DOHH2 (cell line): ENCODE results near the gene MARF1.
"Not testable (repeated sequence)": the region's sequence is repeated elsewhere in the genome, so short reads cannot be mapped to it uniquely, and the experiment has no call there.

ENCODE experiments used
- H3F3A ChIP-seq: fragments of 200-600 bp; sonication (generic), shearing (Covaris generic); 2 replicates; pipeline ENCODE4 v1.6.0; 2016; ENCODE audit warnings: antibody characterized with exemption, mild to moderate bottlenecking; ENCODE audit not compliant: control insufficient read depth, insufficient read depth
- H3K27ac ChIP-seq: fragments of 200-600 bp; sonication (generic); 2 replicates; pipeline ENCODE4 v1.5.1; 2014; ENCODE audit warnings: low read depth, mild to moderate bottlenecking, low read length, moderate library complexity
- H3K27me3 ChIP-seq: fragments of 200-600 bp; sonication (generic); 2 replicates; pipeline ENCODE4 v1.6.1; 2014; ENCODE audit warnings: mild to moderate bottlenecking, low read length, mixed read lengths; ENCODE audit not compliant: control insufficient read depth
- H3K36me3 ChIP-seq: fragments of 200-600 bp; sonication (generic); 2 replicates; pipeline ENCODE4 v1.6.1; 2014; ENCODE audit warnings: mild to moderate bottlenecking, low read length, moderate library complexity, mixed read lengths; ENCODE audit not compliant: control insufficient read depth
- H3K4me1 ChIP-seq: fragments of 200-600 bp; sonication (generic); 2 replicates; pipeline ENCODE4 v1.6.1; 2014; ENCODE audit warnings: mild to moderate bottlenecking, low read length, mixed read lengths; ENCODE audit not compliant: control insufficient read depth
- H3K4me2 ChIP-seq: fragments of 200-600 bp; sonication (generic); 2 replicates; pipeline ENCODE4 v1.6.0; 2014; ENCODE audit warnings: mild to moderate bottlenecking, low read length, moderate library complexity
- H3K4me3 ChIP-seq: fragments of 200-600 bp; sonication (generic); 2 replicates; pipeline ENCODE4 v1.5.1; 2014; ENCODE audit warnings: mild to moderate bottlenecking, low read length, mixed read lengths
- H3K79me2 ChIP-seq: fragments of 200-600 bp; sonication (generic); 2 replicates; pipeline ENCODE4 v1.6.1; 2014; ENCODE audit warnings: mild to moderate bottlenecking, low read length, mixed read lengths; ENCODE audit not compliant: control insufficient read depth
- H3K9me2 ChIP-seq: fragments of 200-600 bp; sonication (generic); replicated peaks from 2 replicates; pipeline ENCODE4 v1.6.1; 2014; ENCODE audit warnings: mild to moderate bottlenecking, low read length, mixed read lengths; ENCODE audit not compliant: control insufficient read depth
- H3K9me3 ChIP-seq: fragments of 200-600 bp; sonication (generic); 2 replicates; pipeline ENCODE4 v1.6.1; 2014; ENCODE audit warnings: antibody characterized with exemption, low read length, mixed read lengths; ENCODE audit not compliant: control insufficient read depth, insufficient read depth
- H4K20me1 ChIP-seq: fragments of 200-600 bp; sonication (generic); 2 replicates; pipeline ENCODE4 v1.6.0; 2014; ENCODE audit warnings: low read depth, mild to moderate bottlenecking, antibody characterized with exemption, low read length, moderate library complexity; ENCODE audit not compliant: control insufficient read depth, insufficient read depth
- EZH2phosphoT487 ChIP-seq: fragments of 200-600 bp; sonication (generic); IDR thresholded peaks from 2 replicates; pipeline ENCODE4 v1.6.1; 2017; ENCODE audit warnings: borderline replicate concordance, mild to moderate bottlenecking, antibody characterized with exemption, low read length, moderate library complexity, mixed read lengths
- TF ChIP-seq, protein P1 (sequence below): fragments of 200-600 bp; sonication (generic); IDR thresholded peaks from one replicate; pipeline ENCODE4 v1.5.1; 2014; ENCODE audit warnings: antibody characterized with exemption, mild to moderate bottlenecking, low read depth, low read length; ENCODE audit not compliant: poor library complexity, severe bottlenecking

Gene MARF1

DNA sequence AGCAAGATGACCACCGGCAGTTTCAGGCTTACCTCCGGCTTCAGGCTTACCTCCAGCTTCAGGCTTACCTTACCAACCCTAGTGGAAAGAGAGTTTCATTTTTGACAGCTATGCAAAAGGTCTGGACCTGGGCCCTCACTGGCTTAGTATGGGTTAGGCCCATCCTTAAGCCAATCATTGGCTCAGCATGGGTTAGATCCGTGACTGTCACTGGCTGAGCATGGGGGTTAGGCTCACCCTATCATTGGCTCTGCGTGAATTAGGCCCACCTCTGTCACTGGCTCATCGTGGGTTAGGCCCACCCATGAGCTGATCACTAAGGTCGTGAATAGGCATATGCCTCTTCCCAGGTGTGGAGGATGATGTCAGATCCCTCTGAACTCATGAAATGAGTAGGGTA is 15.2 kb upstream of the MARF1 start:
- Histone ChIP-seq H3K36me3 (peaks cover 44% of the 10 kb centered on the region), H3K9me2 (no peaks in the 10 kb centered on the region), H3K27ac (peak overlapping the region; percentile 71; the same call in 1 of the 2 replicates), H3K4me2 (peak overlapping the region; percentile 74), H3K4me3 (peak overlapping the region; percentile 8; the same call in 1 of the 2 replicates), H3K27me3 (no peaks in the 10 kb centered on the region), H3K4me1 (peaks cover 32% of the 10 kb centered on the region), H3K9me3 (no peaks in the 10 kb centered on the region), H4K20me1 (0 out of 2 replicates have a peak, but pooled peaks cover 22% of the 10 kb centered on the region), H3K79me2 (peaks cover 91% of the 10 kb centered on the region), H3F3A (peaks cover 7% of the 10 kb centered on the region)
- no peak for TF ChIP-seq EZH2phosphoT487
- TF ChIP-seq, protein P1, sequence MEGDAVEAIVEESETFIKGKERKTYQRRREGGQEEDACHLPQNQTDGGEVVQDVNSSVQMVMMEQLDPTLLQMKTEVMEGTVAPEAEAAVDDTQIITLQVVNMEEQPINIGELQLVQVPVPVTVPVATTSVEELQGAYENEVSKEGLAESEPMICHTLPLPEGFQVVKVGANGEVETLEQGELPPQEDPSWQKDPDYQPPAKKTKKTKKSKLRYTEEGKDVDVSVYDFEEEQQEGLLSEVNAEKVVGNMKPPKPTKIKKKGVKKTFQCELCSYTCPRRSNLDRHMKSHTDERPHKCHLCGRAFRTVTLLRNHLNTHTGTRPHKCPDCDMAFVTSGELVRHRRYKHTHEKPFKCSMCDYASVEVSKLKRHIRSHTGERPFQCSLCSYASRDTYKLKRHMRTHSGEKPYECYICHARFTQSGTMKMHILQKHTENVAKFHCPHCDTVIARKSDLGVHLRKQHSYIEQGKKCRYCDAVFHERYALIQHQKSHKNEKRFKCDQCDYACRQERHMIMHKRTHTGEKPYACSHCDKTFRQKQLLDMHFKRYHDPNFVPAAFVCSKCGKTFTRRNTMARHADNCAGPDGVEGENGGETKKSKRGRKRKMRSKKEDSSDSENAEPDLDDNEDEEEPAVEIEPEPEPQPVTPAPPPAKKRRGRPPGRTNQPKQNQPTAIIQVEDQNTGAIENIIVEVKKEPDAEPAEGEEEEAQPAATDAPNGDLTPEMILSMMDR, result no peak

DNA sequence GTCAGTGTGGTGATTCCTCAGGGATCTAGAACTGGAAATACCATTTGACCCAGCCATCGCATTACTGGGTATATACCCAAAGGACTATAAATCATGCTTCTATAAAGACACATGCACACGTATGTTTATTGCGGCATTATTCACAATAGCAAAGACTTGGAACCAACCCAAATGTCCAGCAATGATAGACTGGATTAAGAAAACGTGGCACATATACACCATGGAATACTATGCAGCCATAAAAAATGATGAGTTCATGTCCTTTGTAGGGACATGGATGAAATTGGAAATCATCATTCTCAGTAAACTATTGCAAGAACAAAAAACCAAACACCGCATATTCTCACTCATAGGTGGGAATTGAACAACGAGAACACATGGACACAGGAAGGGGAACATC is 12.6 kb upstream of the MARF1 start:
- H3K4me3 ChIP-seq, H3K4me2 ChIP-seq, H3K9me2 ChIP-seq, H3F3A ChIP-seq, H3K27me3 ChIP-seq, H3K9me3 ChIP-seq, H3K27ac ChIP-seq: not testable (repeated sequence)
- Histone ChIP-seq H3K4me1 (peaks cover 46% of the 10 kb centered on the region), H4K20me1 (0 out of 2 replicates have a peak, but pooled peaks cover 21% of the 10 kb centered on the region), H3K36me3 (peaks cover 43% of the 10 kb centered on the region), H3K79me2 (peaks cover 94% of the 10 kb centered on the region)

DNA sequence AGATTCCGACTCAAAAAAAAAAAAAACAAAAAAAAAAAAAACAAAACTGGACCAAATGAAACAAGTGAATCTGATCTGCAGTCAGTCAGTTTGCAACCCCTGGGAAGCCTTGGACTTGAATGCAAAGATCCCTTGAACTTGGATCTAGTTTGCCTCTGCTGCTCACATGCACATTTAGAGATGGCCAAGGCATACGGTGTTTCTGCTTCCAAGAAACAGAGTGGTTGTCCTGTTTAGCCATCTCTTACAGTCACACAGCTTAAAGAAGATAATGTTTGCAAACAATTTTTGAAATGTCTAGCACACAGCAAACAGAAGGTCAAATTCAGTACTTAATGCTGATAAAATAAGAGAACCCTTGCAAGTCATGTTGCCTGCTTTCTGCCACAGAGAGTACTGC is 11.6 kb upstream of the MARF1 start:
- Histone ChIP-seq H3K4me2 (no peak overlapping the region), H3K4me1 (peaks cover 47% of the 10 kb centered on the region), H3K9me3 (no peaks in the 10 kb centered on the region), H3K27me3 (no peaks in the 10 kb centered on the region), H3K9me2 (no peaks in the 10 kb centered on the region), H3K27ac (no peak overlapping the region), H3F3A (peaks cover 7% of the 10 kb centered on the region), H4K20me1 (0 out of 2 replicates have a peak, but pooled peaks cover 15% of the 10 kb centered on the region), H3K36me3 (peaks cover 41% of the 10 kb centered on the region), H3K79me2 (peaks cover 91% of the 10 kb centered on the region), H3K4me3 (no peak overlapping the region)
- TF ChIP-seq, protein P1, result no peak
- no peak for TF ChIP-seq EZH2phosphoT487

DNA sequence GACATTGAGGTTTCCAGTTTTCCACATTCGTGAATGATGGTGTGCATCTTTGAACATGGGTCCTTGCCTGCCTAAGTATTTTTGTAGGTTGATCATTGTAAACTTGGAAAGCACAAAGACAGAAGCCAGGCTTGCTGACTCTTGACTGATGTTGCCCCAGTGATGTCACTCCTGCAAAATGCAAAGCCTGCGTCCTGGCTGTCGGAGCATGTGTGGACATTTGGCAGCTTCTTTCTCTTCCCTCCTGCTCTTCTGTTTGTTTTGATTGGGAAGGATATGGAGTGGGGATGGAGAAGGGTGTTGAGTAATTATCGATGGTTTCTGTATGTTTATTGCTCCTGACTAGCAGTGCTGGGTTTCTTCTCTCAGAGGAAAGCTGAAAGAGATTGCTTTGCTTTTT is 10.3 kb upstream of the MARF1 start:
- TF ChIP-seq EZH2phosphoT487, result no peak
- TF ChIP-seq, protein P1, result no peak
- Histone ChIP-seq H3K9me2 (no peaks in the 10 kb centered on the region), H3K4me1 (peaks cover 39% of the 10 kb centered on the region), H3K27ac (no peak overlapping the region), H4K20me1 (0 out of 2 replicates have a peak, but pooled peaks cover 12% of the 10 kb centered on the region), H3K79me2 (peaks cover 79% of the 10 kb centered on the region), H3K4me3 (no peak overlapping the region), H3K9me3 (no peaks in the 10 kb centered on the region), H3K36me3 (peaks cover 39% of the 10 kb centered on the region), H3F3A (no peaks in the 10 kb centered on the region; the same call in 1 of the 2 replicates), H3K27me3 (no peaks in the 10 kb centered on the region), H3K4me2 (peak overlapping the region; percentile 79)
